ENCODE measurements around the gene PLK3. TPM values are rescaled to one million over a fixed set of nuclear protein-coding genes. Genes with fewer than 3 reads are reported as not detected.

PLK3 gene
- total and polyA plus RNA-seq, 9 of the 15 experiments (the other 6 are each of a cell fraction or from before 2014, with no cell fraction given): 0.52 to 22.7 (median 11.0) TPM

DNA sequence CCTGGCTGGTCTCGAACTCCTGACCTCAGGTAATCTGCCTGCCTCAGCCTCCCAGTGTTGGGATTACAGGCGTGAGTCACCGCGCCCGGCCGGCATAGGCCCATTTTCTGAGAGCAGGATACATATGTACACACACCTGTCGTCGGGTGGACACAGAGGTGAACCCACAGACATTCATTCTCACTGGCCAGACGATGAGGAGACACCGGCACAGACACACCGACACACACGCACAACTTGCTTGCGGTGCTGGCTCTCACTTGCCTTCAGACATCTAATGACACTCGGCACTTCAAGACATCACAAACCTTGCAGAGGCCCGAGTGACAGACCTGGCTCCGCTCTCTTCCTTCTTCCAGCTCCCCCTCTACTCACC lies 42.3 kb downstream of the PLK3 start (continued):
- TF ChIP-seq MAFK (IDR thresholded peaks at IDR 0.05; ENCODE audit: low read length) (no peak), GTF2E2 (tag; IDR thresholded peaks at IDR 0.05) (no peak), ZNF224 (CRISPR knock-in tag; IDR thresholded peaks at IDR 0.05) (0 out of 2 replicates have a peak, but pooled peaks have one; percentile 33), FOSL1 (tag; conservative IDR thresholded peaks at IDR 0.05) (peak; percentile 33; the same call in 1 of the 2 replicates), BCOR (IDR thresholded peaks at IDR 0.05) (peak; percentile 60; the same call in 1 of the 2 replicates), RCOR1 (IDR thresholded peaks at IDR 0.05; ENCODE audit: borderline replicate concordance in 1 of 2, low read depth in 2 of 2, low read length in 2 of 2) (0 out of 4 replicates have a peak, but pooled peaks of 1 of the 2 experiments have one; percentile 1), OTX1 (CRISPR knock-in tag; IDR thresholded peaks at IDR 0.05) (no peak), ZNF24 (IDR thresholded peaks at IDR 0.05) (no peak), CBFA2T3 (IDR thresholded peaks at IDR 0.05) (peak; percentile 54), ZNF316 (IDR thresholded peaks at IDR 0.05) (no peak), SIN3A (IDR thresholded peaks at IDR 0.05; ENCODE audit: borderline replicate concordance in 2 of 2, control insufficient read depth in 1 of 2, low read depth in 2 of 2, low read length in 2 of 2) (0 out of 4 replicates have a peak, but pooled peaks of 1 of the 2 experiments have one; percentile 17), RBM15 (IDR thresholded peaks at IDR 0.05; ENCODE audit: insufficient read depth, low read length) (no peak), KLF6 (CRISPR knock-in tag; IDR thresholded peaks at IDR 0.05; ENCODE audit: borderline replicate concordance) (no peak), FUS (optimal IDR thresholded peaks at IDR 0.05; ENCODE audit: low read depth, low read length) (no peak), ZNF280B (CRISPR knock-in tag; IDR thresholded peaks at IDR 0.05) (no peak), ELF4 (CRISPR knock-in tag; IDR thresholded peaks at IDR 0.05) (no peak), PURB (CRISPR knock-in tag; IDR thresholded peaks at IDR 0.05; ENCODE audit: low read depth) (no peak), SIN3B (IDR thresholded peaks at IDR 0.05; ENCODE audit: low read depth) (no peak), EP300 (IDR thresholded peaks at IDR 0.05; ENCODE audit: low read length) (no peak), GMEB1 (CRISPR knock-in tag; IDR thresholded peaks at IDR 0.05) (no peak), NR1H2 (CRISPR knock-in tag; IDR thresholded peaks at IDR 0.05) (no peak), ARID1B (IDR thresholded peaks at IDR 0.05) (peak; percentile 48; the same call in 1 of the 2 replicates)
- TF ChIP-seq, protein P1, sequence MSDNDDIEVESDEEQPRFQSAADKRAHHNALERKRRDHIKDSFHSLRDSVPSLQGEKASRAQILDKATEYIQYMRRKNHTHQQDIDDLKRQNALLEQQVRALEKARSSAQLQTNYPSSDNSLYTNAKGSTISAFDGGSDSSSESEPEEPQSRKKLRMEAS (CRISPR knock-in tag; IDR thresholded peaks at IDR 0.05): no peak
- TF ChIP-seq, protein P2, sequence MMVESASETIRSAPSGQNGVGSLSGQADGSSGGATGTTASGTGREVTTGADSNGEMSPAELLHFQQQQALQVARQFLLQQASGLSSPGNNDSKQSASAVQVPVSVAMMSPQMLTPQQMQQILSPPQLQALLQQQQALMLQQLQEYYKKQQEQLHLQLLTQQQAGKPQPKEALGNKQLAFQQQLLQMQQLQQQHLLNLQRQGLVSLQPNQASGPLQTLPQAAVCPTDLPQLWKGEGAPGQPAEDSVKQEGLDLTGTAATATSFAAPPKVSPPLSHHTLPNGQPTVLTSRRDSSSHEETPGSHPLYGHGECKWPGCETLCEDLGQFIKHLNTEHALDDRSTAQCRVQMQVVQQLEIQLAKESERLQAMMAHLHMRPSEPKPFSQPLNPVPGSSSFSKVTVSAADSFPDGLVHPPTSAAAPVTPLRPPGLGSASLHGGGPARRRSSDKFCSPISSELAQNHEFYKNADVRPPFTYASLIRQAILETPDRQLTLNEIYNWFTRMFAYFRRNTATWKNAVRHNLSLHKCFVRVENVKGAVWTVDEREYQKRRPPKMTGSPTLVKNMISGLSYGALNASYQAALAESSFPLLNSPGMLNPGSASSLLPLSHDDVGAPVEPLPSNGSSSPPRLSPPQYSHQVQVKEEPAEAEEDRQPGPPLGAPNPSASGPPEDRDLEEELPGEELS (CRISPR knock-in tag; IDR thresholded peaks at IDR 0.05; ENCODE audit: borderline replicate concordance): no peak
